PC-9 (cell line): ENCODE measurements around the gene SWI5. TPM values are rescaled to one million over a fixed set of nuclear protein-coding genes. Genes with fewer than 3 reads are reported as not detected.

Experiments
- BruUV-seq: library from RNA; stranded (reverse); fragments of 400-500 nt; replicated peaks from 2 replicates; lab custom pipeline; 2021; lab: Mats Ljungman, UMichigan
- CTCF ChIA-PET: fragments of 300-600 bp; sonication (Branson Sonifier 250); formaldehyde crosslinking; loops from one replicate; lab custom pipeline; 2022; ENCODE audit warnings: antibody characterized with exemption; lab: Charles Lee
- POLR2A ChIA-PET: fragments of 300-600 bp; sonication (Branson Sonifier 250); formaldehyde crosslinking; loops from one replicate; lab custom pipeline; 2022; ENCODE audit warnings: antibody characterized with exemption; ENCODE audit not compliant: unreplicated experiment; lab: Charles Lee
- DNase-seq, 2 experiments: peaks; one replicate each; pipeline versions ENCODE4 v3.0.0 to v3.0.0-alpha.2; 2015 to 2022; ENCODE audit warnings: mixed read lengths in 1 of 2
- H2AFZ ChIP-seq: fragments of 200-600 bp; sonication (generic); 2 replicates; pipeline ENCODE4 v1.8.1; 2017; ENCODE audit warnings: antibody characterized with exemption
- H3F3A ChIP-seq: fragments of 200-600 bp; sonication (generic); 2 replicates; pipeline ENCODE4 v1.8.1; 2017; ENCODE audit warnings: antibody characterized with exemption, mild to moderate bottlenecking, low read depth; ENCODE audit not compliant: insufficient read depth
- H3K27ac ChIP-seq: fragments of 200-600 bp; sonication (generic); 2 replicates; pipeline ENCODE4 v1.6.1; 2016; ENCODE audit warnings: mixed run types
- H3K27me3 ChIP-seq: fragments of 200-600 bp; sonication (generic); 2 replicates; pipeline ENCODE4 v1.6.1; 2016; ENCODE audit warnings: low read depth, mixed run types; ENCODE audit not compliant: insufficient read depth
- H3K36me3 ChIP-seq: fragments of 200-600 bp; sonication (generic); 2 replicates; pipeline ENCODE4 v1.6.1; 2016; ENCODE audit warnings: low read depth, mixed run types
- H3K4me1 ChIP-seq: fragments of 200-600 bp; sonication (generic); replicated peaks from 2 replicates; pipeline ENCODE4 v1.6.1; 2016; ENCODE audit warnings: mixed run types; ENCODE audit not compliant: insufficient read depth
- H3K4me2 ChIP-seq: fragments of 200-600 bp; sonication (generic); 2 replicates; pipeline ENCODE4 v1.6.1; 2017; ENCODE audit warnings: mixed run types
- H3K4me3 ChIP-seq: fragments of 200-600 bp; sonication (generic); 2 replicates; pipeline ENCODE4 v1.6.1; 2016; ENCODE audit warnings: mixed run types
- H3K79me2 ChIP-seq: fragments of 200-600 bp; sonication (generic); 2 replicates; pipeline ENCODE4 v1.6.1; 2017; ENCODE audit warnings: low read depth, mixed run types
- H3K9me2 ChIP-seq: fragments of 200-600 bp; sonication (generic); 2 replicates; pipeline ENCODE4 v1.8.1; 2017; ENCODE audit warnings: mild to moderate bottlenecking; ENCODE audit not compliant: insufficient read depth
- H3K9me3 ChIP-seq: fragments of 200-600 bp; sonication (generic); 2 replicates; pipeline ENCODE4 v1.8.1; 2016; ENCODE audit warnings: low read depth; ENCODE audit not compliant: insufficient read depth
- H4K20me1 ChIP-seq: fragments of 200-600 bp; sonication (generic); 2 replicates; pipeline ENCODE4 v1.8.1; 2017; ENCODE audit not compliant: insufficient read depth
- CTCF ChIP-seq: fragments of 200-600 bp; sonication (generic); conservative IDR thresholded peaks from 2 replicates; pipeline ENCODE4 v1.6.1; 2017; ENCODE audit warnings: mixed run types, antibody characterized with exemption, mild to moderate bottlenecking, moderate library complexity
- EZH2 ChIP-seq: fragments of 200-600 bp; sonication (generic); IDR thresholded peaks from 2 replicates; pipeline ENCODE4 v1.8.0; 2017; ENCODE audit warnings: antibody characterized with exemption, low read depth
- intact Hi-C: fragments of 100-400 bp; cut with micrococcal nuclease; formaldehyde crosslinking; loops from one replicate; pipeline ENCODE4 v1.10.0; 2022; ENCODE audit not compliant: unreplicated experiment
- total RNA-seq: library from RNA; stranded (reverse); gene quantifications from 2 replicates; pipeline ENCODE4 v1.2.3, GENCODE V29; 2021

The SWI5 gene
- total RNA-seq, 1 experiment from 2014 or later: 86.0 TPM

GRCh38 chr9:128282500-128282899 lies 6.4 kb downstream of the SWI5 start:
- BruUV-seq: no TSS peak
- H3K4me3 ChIP-seq: no peak overlapping the region
- H3K4me1 ChIP-seq: peaks cover 1% of the 10 kb centered on the region; the same call in 1 of the 2 replicates
- CTCF ChIA-PET: no interaction called here
- no peak overlapping the region for H3K4me2 ChIP-seq
- H4K20me1 ChIP-seq: no peaks in the 10 kb centered on the region
- TF ChIP-seq EZH2 (no peak), CTCF (no peak)
- H3K27ac ChIP-seq: no peak overlapping the region
- intact Hi-C loops: no loop called here
- no peaks in the 10 kb centered on the region for H3F3A ChIP-seq
- POLR2A ChIA-PET: no interaction called here
- DNase-seq: no peak
- no peak overlapping the region for H2AFZ ChIP-seq
- no peaks in the 10 kb centered on the region for H3K36me3 ChIP-seq
- H3K9me3 ChIP-seq: no peaks in the 10 kb centered on the region
- H3K9me2 ChIP-seq: no peaks in the 10 kb centered on the region
- H3K79me2 ChIP-seq: peaks cover 5% of the 10 kb centered on the region
- no peaks in the 10 kb centered on the region for H3K27me3 ChIP-seq

- CTCF ChIA-PET: interaction anchor here (0.6 kb wide), 1 partner anchor 77 kb away, joined by 20 read pairs; no protein-coding TSS in a partner anchor
- Histone ChIP-seq H3K4me1 (no peaks in the 10 kb centered on the region), H3K9me3 (no peaks in the 10 kb centered on the region), H4K20me1 (no peaks in the 10 kb centered on the region), H3K9me2 (no peaks in the 10 kb centered on the region), H2AFZ (no peak overlapping the region), H3K79me2 (no peaks in the 10 kb centered on the region), H3K4me3 (no peak overlapping the region), H3K4me2 (no peak overlapping the region), H3K36me3 (no peaks in the 10 kb centered on the region), H3K27ac (no peak overlapping the region), H3F3A (no peaks in the 10 kb centered on the region), H3K27me3 (no peaks in the 10 kb centered on the region)
- no peak for DNase-seq
- intact Hi-C loops: no loop called here
- no TSS peak for BruUV-seq
- POLR2A ChIA-PET: no interaction called here
- no peak for TF ChIP-seq CTCF
- no peak for TF ChIP-seq EZH2
These were observed 9.1 kb downstream of the SWI5 start for GRCh38 chr9:128285033-128285784.

- H3K9me3 ChIP-seq: no peaks in the 10 kb centered on the region
- no peaks in the 10 kb centered on the region for H3K4me1 ChIP-seq
- POLR2A ChIA-PET: no interaction called here
- no peaks in the 10 kb centered on the region for H3K79me2 ChIP-seq
- H2AFZ ChIP-seq: no peak overlapping the region
- no peaks in the 10 kb centered on the region for H3K36me3 ChIP-seq
- H3F3A ChIP-seq: no peaks in the 10 kb centered on the region
- intact Hi-C loops: no loop called here
- no peaks in the 10 kb centered on the region for H3K27me3 ChIP-seq
- no peaks in the 10 kb centered on the region for H4K20me1 ChIP-seq
- no peaks in the 10 kb centered on the region for H3K9me2 ChIP-seq
- no peak overlapping the region for H3K27ac ChIP-seq
- no peak overlapping the region for H3K4me3 ChIP-seq
- BruUV-seq: no TSS peak
- TF ChIP-seq CTCF: no peak
- no peak for TF ChIP-seq EZH2
- DNase-seq: no peak
- CTCF ChIA-PET: no interaction called here
- no peak overlapping the region for H3K4me2 ChIP-seq
These were observed 10.4 kb downstream of the SWI5 start for GRCh38 chr9:128286440-128286839.
